HepG2 (cell line): ENCODE measurements around the gene ESRP2. TPM values are rescaled to one million over a fixed set of nuclear protein-coding genes. Genes with fewer than 3 reads are reported as not detected.

Source experiments
- ADNP ChIP-seq: sonication (generic); formaldehyde crosslinking; IDR thresholded peaks from 2 replicates; pipeline ENCODE4 v1.4.0; 2020; ENCODE audit warnings: missing genetic modification reagents
- AGO1 ChIP-seq: fragments of 200-400 bp; formaldehyde crosslinking; IDR thresholded peaks from 2 replicates; pipeline ENCODE4 v1.6.1; 2017; ENCODE audit warnings: mild to moderate bottlenecking, low read depth, low read length, moderate library complexity; ENCODE audit not compliant: poor library complexity, severe bottlenecking
- DMTF1 ChIP-seq: sonication (generic); formaldehyde crosslinking; IDR thresholded peaks from 2 replicates; pipeline ENCODE4 v1.4.0; 2020; ENCODE audit warnings: mild to moderate bottlenecking, missing genetic modification reagents
- MYNN ChIP-seq: sonication (generic); formaldehyde crosslinking; IDR thresholded peaks from 2 replicates; pipeline ENCODE4 v1.4.0; 2020; ENCODE audit warnings: mild to moderate bottlenecking, low read depth, missing genetic modification reagents
- NPAS2 ChIP-seq: sonication (generic); formaldehyde crosslinking; IDR thresholded peaks from 2 replicates; pipeline ENCODE4 v1.8.0; 2022; ENCODE audit warnings: mild to moderate bottlenecking, missing genetic modification reagents, borderline replicate concordance
- TCF12 ChIP-seq, 2 experiments: fragments of 450-650 bp in 1 of 2; sonication (generic) in 1 of 2; formaldehyde crosslinking in 1 of 2; IDR thresholded peaks; 2 replicates each; pipeline versions ENCODE4 v1.6.1 to v1.8.0; 2017 to 2022; ENCODE audit warnings: antibody characterized with exemption in 1 of 2, mild to moderate bottlenecking in 1 of 2, missing genetic modification reagents in 1 of 2, moderate library complexity in 1 of 2
- ZBTB7B ChIP-seq: sonication (generic); formaldehyde crosslinking; IDR thresholded peaks from 2 replicates; pipeline ENCODE4 v1.4.0; 2020; ENCODE audit warnings: missing genetic modification reagents
- ZFX ChIP-seq: sonication (generic); formaldehyde crosslinking; IDR thresholded peaks from 2 replicates; pipeline ENCODE4 v1.4.0; 2020; ENCODE audit warnings: mild to moderate bottlenecking, low read depth, missing genetic modification reagents, moderate library complexity
- ZMYM3 ChIP-seq: sonication (generic); formaldehyde crosslinking; IDR thresholded peaks from 2 replicates; pipeline ENCODE4 v1.5.1; 2020; ENCODE audit warnings: mild to moderate bottlenecking, missing genetic modification reagents
- ZNF496 ChIP-seq: sonication (generic); formaldehyde crosslinking; IDR thresholded peaks from 2 replicates; pipeline ENCODE4 v1.8.1; 2023; ENCODE audit warnings: mild to moderate bottlenecking, moderate library complexity, missing genetic modification reagents; ENCODE audit not compliant: insufficient replicate concordance
- polyA plus RNA-seq, 8 experiments: library from polyadenylated mRNA; depleted of rRNA in 3 of 8; stranded (reverse) in 7 of 8; unstranded in 1 of 8; fragments of >200 nt; fragmentation: Illumina TruSeq in 4 of 8; extraction: Trizol in 4 of 8; gene quantifications; 2 replicates each; pipeline versions ENCODE4 v1.2.1 to v1.2.3, GENCODE V29; 2011 to 2016; ENCODE audit warnings: low read depth in 4 of 8, missing spikeins in 1 of 8, mixed read lengths in 1 of 8; ENCODE audit not compliant: insufficient read depth in 1 of 8
- total RNA-seq, 5 experiments: library from RNA; depleted of rRNA; stranded (reverse); fragments of >200 nt; fragmentation: Illumina TruSeq; extraction: Trizol; gene quantifications; 2 replicates each; pipeline ENCODE4 v1.2.3, GENCODE V29; 2016; ENCODE audit warnings: low read depth in 1 of 5
- TF ChIP-seq, protein P1 (sequence below): sonication (generic); formaldehyde crosslinking; IDR thresholded peaks from 2 replicates; pipeline ENCODE4 v1.4.0; 2020; ENCODE audit warnings: mild to moderate bottlenecking, missing genetic modification reagents
- TF ChIP-seq, protein P2 (sequence below): sonication (generic); formaldehyde crosslinking; IDR thresholded peaks from 2 replicates; pipeline ENCODE4 v1.4.0; 2020; ENCODE audit warnings: missing genetic modification reagents, low read depth, mild to moderate bottlenecking, borderline replicate concordance
- TF ChIP-seq, protein P3 (sequence below): sonication (generic); formaldehyde crosslinking; conservative IDR thresholded peaks from 2 replicates; pipeline ENCODE4 v1.8.0; 2022; ENCODE audit warnings: missing genetic modification reagents

The ESRP2 gene
- total and polyA plus RNA-seq, 2 of the 13 experiments (the other 11 are each of a cell fraction or from before 2014, with no cell fraction given), result 21.1 to 32.4 TPM

DNA sequence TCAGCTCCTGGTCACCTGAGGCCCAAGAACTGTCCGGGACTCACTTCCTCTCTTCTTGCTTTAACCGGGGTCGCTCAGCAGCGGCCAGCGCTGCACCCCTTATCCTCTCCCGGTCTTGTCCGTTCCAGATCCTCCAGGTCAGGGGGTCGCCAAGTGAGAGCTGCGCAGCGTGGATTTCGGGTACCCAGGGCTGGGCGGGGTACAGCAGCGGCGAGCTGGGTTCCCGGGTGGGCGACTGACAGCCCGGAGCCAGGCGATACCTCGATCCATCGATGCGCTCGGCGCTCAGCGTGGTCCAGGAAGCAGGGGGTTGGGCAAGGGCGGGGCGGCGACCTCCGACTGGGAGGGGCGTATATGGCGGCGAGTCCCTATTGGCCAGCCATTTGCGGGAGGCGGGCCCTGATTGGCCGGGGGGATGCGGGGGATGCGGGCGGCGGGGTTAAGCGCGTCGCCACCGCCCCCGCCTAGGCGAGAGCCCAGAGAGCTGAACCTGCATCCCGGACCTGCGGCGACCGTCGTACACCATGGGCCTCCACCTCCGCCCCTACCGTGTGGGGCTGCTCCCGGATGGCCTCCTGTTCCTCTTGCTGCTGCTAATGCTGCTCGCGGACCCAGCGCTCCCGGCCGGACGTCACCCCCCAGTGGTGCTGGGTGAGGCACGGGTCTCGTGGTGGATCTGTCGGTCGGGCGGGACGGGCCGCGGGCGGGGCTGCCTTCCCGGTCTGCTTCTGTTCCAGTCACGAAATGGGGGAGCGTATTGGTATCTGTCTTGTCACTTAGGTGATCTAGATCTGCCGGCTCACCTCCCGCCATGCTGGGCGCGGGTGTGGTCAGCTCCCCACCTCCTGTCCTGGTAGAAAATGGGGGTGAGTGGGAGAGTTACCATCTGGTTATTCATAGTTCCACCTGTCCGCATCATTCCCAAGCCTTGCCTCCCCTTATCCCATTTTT, 9.3 kb upstream of the ESRP2 start, which contains the start of gene PLA2G15 (continued):
- TF ChIP-seq, protein P1, sequence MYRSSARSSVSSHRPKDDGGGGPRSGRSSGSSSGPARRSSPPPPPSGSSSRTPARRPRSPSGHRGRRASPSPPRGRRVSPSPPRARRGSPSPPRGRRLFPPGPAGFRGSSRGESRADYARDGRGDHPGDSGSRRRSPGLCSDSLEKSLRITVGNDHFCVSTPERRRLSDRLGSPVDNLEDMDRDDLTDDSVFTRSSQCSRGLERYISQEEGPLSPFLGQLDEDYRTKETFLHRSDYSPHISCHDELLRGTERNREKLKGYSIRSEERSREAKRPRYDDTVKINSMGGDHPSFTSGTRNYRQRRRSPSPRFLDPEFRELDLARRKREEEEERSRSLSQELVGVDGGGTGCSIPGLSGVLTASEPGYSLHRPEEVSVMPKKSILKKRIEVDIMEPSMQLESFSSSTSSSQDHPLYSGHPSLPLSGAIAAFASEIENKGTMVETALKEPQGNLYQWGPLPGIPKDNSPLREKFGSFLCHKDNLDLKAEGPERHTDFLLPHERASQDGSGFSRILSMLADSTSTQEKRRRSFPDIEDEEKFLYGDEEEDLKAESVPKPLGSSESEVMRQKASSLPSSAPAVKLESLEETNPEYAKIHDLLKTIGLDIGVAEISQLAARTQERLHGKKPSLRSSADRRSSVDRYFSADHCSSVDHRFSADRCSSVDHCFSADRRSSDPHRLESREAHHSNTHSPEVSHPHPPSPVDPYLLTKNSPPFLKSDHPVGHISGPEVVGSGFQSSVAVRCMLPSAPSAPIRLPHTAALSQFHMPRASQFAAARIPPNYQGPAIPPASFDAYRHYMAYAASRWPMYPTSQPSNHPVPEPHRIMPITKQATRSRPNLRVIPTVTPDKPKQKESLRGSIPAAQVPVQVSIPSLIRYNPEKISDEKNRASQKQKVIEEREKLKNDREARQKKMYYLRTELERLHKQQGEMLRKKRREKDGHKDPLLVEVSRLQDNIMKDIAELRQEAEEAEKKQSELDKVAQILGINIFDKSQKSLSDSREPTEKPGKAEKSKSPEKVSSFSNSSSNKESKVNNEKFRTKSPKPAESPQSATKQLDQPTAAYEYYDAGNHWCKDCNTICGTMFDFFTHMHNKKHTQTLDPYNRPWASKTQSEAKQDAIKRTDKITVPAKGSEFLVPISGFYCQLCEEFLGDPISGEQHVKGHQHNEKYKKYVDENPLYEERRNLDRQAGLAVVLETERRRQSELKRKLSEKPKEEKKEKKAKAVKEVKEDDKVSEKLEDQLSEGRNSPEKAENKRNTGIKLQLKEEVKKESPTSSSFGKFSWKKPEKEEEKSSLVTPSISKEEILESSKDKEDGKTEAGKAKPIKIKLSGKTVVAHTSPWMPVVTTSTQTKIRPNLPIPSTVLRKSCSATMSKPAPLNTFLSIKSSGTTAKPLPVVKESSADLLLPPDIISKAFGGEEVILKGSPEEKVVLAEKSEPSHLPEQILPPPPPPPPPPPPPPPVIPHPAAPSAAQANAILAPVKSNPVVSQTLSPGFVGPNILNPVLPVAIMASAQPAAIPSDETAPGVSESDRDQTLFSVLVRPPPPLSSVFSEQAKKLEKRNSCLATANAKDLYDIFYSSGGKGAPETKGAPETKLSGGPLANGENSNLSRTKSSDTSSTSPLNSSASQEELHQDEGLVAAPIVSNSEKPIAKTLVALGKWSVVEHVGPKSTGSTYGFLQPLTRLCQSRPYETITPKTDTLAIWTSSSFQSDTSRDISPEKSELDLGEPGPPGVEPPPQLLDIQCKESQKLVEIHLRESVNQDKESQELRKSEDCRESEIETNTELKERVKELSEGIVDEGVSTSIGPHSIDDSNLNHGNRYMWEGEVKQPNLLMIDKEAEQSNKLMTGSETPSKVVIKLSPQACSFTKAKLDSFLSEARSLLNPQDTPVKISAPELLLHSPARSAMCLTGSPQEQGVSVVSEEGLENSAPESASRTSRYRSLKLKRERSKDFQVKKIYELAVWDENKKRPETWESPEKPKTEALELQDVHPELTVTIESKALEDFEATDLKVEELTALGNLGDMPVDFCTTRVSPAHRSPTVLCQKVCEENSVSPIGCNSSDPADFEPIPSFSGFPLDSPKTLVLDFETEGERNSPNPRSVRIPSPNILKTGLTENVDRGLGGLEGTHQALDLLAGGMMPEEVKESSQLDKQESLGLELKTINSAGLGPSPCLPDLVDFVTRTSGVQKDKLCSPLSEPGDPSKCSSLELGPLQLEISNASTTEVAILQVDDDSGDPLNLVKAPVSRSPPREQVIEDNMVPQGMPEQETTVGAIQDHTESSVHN (CRISPR knock-in tag), result no peak; the same call in 1 of the 2 replicates
- TF ChIP-seq, protein P2, sequence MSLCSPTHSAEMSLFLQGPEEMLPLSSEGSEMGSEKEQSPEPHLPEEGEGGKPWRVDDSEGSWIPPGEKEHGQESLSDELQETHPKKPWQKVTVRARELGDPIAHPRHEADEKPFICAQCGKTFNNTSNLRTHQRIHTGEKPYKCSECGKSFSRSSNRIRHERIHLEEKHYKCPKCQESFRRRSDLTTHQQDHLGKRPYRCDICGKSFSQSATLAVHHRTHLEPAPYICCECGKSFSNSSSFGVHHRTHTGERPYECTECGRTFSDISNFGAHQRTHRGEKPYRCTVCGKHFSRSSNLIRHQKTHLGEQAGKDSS, result peak; percentile 79
- TF ChIP-seq ZFX (peak; percentile 87), AGO1 (peak; percentile 92), ZBTB7B (CRISPR knock-in tag) (peak; percentile 81), NPAS2 (no peak; the same call in 1 of the 2 replicates), DMTF1 (CRISPR knock-in tag) (no peak), ADNP (CRISPR knock-in tag) (no peak), TCF12 (IDR thresholded peaks at IDR 0.05) (no peak), TCF12 (CRISPR knock-in tag; IDR thresholded peaks at IDR 0.05) (no peak), MYNN (CRISPR knock-in tag) (no peak), ZMYM3 (no peak), ZNF496 (CRISPR knock-in tag) (no peak)
- TF ChIP-seq, protein P3, sequence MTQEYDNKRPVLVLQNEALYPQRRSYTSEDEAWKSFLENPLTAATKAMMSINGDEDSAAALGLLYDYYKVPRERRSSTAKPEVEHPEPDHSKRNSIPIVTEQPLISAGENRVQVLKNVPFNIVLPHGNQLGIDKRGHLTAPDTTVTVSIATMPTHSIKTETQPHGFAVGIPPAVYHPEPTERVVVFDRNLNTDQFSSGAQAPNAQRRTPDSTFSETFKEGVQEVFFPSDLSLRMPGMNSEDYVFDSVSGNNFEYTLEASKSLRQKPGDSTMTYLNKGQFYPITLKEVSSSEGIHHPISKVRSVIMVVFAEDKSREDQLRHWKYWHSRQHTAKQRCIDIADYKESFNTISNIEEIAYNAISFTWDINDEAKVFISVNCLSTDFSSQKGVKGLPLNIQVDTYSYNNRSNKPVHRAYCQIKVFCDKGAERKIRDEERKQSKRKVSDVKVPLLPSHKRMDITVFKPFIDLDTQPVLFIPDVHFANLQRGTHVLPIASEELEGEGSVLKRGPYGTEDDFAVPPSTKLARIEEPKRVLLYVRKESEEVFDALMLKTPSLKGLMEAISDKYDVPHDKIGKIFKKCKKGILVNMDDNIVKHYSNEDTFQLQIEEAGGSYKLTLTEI (CRISPR knock-in tag), result no peak
